HepG2 (cell line): ENCODE measurements around the gene LDLRAD4. TPM values are rescaled to one million over a fixed set of nuclear protein-coding genes. Genes with fewer than 3 reads are reported as not detected.

Experiments used
- ATAC-seq: fragments of 200-7000 bp; cut with Tn5 transposase; 3 replicates; pipeline ENCODE4 v1.9.1; 2020; ENCODE audit warnings: mild to moderate bottlenecking, moderate library complexity
- BruUV-seq: library from RNA; stranded (reverse); fragments of 400-500 nt; replicated peaks from 2 replicates; lab custom pipeline; 2021; lab: Mats Ljungman, UMichigan
- CTCF ChIA-PET: fragments of 300-600 bp; formaldehyde crosslinking; extraction: SDS; loops from one replicate; lab custom pipeline; 2021; ENCODE audit warnings: low total read pairs, inconsistent platforms, low intra/inter-chr PET ratio; lab: Yijun Ruan, JAX
- POLR2A ChIA-PET: fragments of 350-600 bp; sonication (Branson Sonifier 250); formaldehyde crosslinking; loops from one replicate; lab custom pipeline; 2020; ENCODE audit warnings: antibody characterized with exemption, inconsistent platforms; lab: Yijun Ruan, JAX
- DNase-seq: peaks from one replicate; pipeline ENCODE4 v3.0.0-alpha.2; 2015; ENCODE audit warnings: low spot score
- FAIRE-seq: peaks from 3 replicates; lab custom pipeline; 2011; peaks lifted over from hg19 to GRCh38; lab: Jason Lieb, UNC
- H2AFZ ChIP-seq: one replicate; pipeline ENCODE4 v1.6.1; 2011; ENCODE audit warnings: low read length, inconsistent platforms
- H3K27ac ChIP-seq: fragments of 300-600 bp; 3 replicates; pipeline ENCODE4 v1.8.0; 2011; ENCODE audit warnings: mixed run types, mild to moderate bottlenecking, mixed read lengths, low read length, inconsistent platforms; ENCODE audit not compliant: insufficient read depth; ENCODE audit errors: extremely low read length
- H3K27me3 ChIP-seq, 2 experiments: fragments of 200-600 bp in 1 of 2; 2 replicates in 1 of 2; 3 replicates in 1 of 2; pipeline versions ENCODE4 v1.6.0 to v1.8.0; 2011; ENCODE audit warnings: low read length in 2 of 2, mild to moderate bottlenecking in 2 of 2, moderate library complexity in 2 of 2, inconsistent platforms in 1 of 2; ENCODE audit not compliant: insufficient read depth in 2 of 2, control insufficient read depth in 1 of 2
- H3K36me3 ChIP-seq, 2 experiments: fragments of 200-600 bp in 1 of 2; replicated peaks in 1 of 2; 2 replicates in 1 of 2; 3 replicates in 1 of 2; pipeline versions ENCODE4 v1.5.1 to v1.8.0; 2011; ENCODE audit warnings: low read length in 2 of 2, inconsistent platforms in 1 of 2; ENCODE audit not compliant: insufficient read depth in 2 of 2, control insufficient read depth in 1 of 2
- H3K4me1 ChIP-seq: 2 replicates; pipeline ENCODE4 v1.5.1; 2012; ENCODE audit warnings: low read length, inconsistent platforms; ENCODE audit not compliant: insufficient read depth
- H3K4me2 ChIP-seq: 2 replicates; pipeline ENCODE4 v1.6.0; 2011; ENCODE audit warnings: low read depth, low read length, inconsistent platforms
- H3K4me3 ChIP-seq, 3 experiments: fragments of 200-600 bp in 1 of 3; sonication (generic), shearing (Covaris generic) in 1 of 3; replicated peaks in 1 of 3; 2 replicates each; pipeline ENCODE4 v1.5.1; 2011 to 2016; ENCODE audit warnings: low read length in 3 of 3, inconsistent platforms in 2 of 3, low read depth in 2 of 3, mild to moderate bottlenecking in 2 of 3, control low read depth in 1 of 3, mixed read lengths in 1 of 3; ENCODE audit not compliant: insufficient read depth in 1 of 3
- H3K79me2 ChIP-seq: one replicate; pipeline ENCODE4 v1.6.1; 2011; ENCODE audit warnings: low read length, inconsistent platforms; ENCODE audit not compliant: insufficient read depth
- H3K9ac ChIP-seq: 2 replicates; pipeline ENCODE4 v1.6.0; 2011; ENCODE audit warnings: mild to moderate bottlenecking, low read depth, low read length, inconsistent platforms; ENCODE audit not compliant: insufficient read depth
- H3K9me3 ChIP-seq: 2 replicates; pipeline ENCODE4 v1.5.1; 2012; ENCODE audit warnings: mild to moderate bottlenecking, low read length
- H4K20me1 ChIP-seq: 2 replicates; pipeline ENCODE4 v1.6.0; 2011; ENCODE audit warnings: inconsistent platforms, mild to moderate bottlenecking, low read length, moderate library complexity; ENCODE audit not compliant: insufficient read depth
- ATF7 ChIP-seq, 2 experiments: fragments of 450-650 bp in 1 of 2; sonication (generic) in 1 of 2; formaldehyde crosslinking in 1 of 2; IDR thresholded peaks; 2 replicates each; pipeline versions ENCODE4 v1.4.0 to v1.6.1; 2016 to 2020; ENCODE audit warnings: antibody characterized with exemption in 1 of 2, mild to moderate bottlenecking in 1 of 2, missing genetic modification reagents in 1 of 2
- CREB1 ChIP-seq, 2 experiments: fragments of 450-650 bp in 1 of 2; IDR thresholded peaks; 2 replicates each; pipeline ENCODE4 v1.6.1; 2016 to 2017; ENCODE audit warnings: control low read depth in 1 of 2, mild to moderate bottlenecking in 1 of 2, missing compliant biosample characterization in 1 of 2, missing genetic modification characterization in 1 of 2
- E2F5 ChIP-seq: sonication (generic); formaldehyde crosslinking; conservative IDR thresholded peaks from 2 replicates; pipeline ENCODE4 v1.4.0; 2020; ENCODE audit warnings: missing genetic modification reagents
- MEF2D ChIP-seq: sonication (generic); formaldehyde crosslinking; IDR thresholded peaks from 2 replicates; pipeline ENCODE4 v1.5.1; 2020; ENCODE audit warnings: mild to moderate bottlenecking, missing genetic modification reagents
- SMC3 ChIP-seq: IDR thresholded peaks from 2 replicates; pipeline ENCODE4 v1.6.1; 2011; ENCODE audit warnings: low read length, improper control_type of control experiment
- TOPORS ChIP-seq: sonication (generic); formaldehyde crosslinking; IDR thresholded peaks from 2 replicates; pipeline ENCODE4 v1.8.0; 2023; ENCODE audit warnings: mild to moderate bottlenecking, missing genetic modification reagents
- ZBTB21 ChIP-seq: sonication (generic); formaldehyde crosslinking; IDR thresholded peaks from 2 replicates; pipeline ENCODE4 v1.4.0; 2020; ENCODE audit warnings: missing genetic modification reagents
- ZBTB33 ChIP-seq: sonication (generic); formaldehyde crosslinking; IDR thresholded peaks from 2 replicates; pipeline ENCODE4 v1.4.0; 2020; ENCODE audit warnings: missing genetic modification reagents
- ZHX1 ChIP-seq: sonication (generic); formaldehyde crosslinking; IDR thresholded peaks from 2 replicates; pipeline ENCODE4 v1.8.1; 2022; ENCODE audit warnings: low read depth, mild to moderate bottlenecking, missing genetic modification reagents
- ZNF121 ChIP-seq: sonication (generic); formaldehyde crosslinking; IDR thresholded peaks from 2 replicates; pipeline ENCODE4 v1.5.0; 2020; ENCODE audit warnings: mild to moderate bottlenecking, missing genetic modification reagents
- ZNF496 ChIP-seq: sonication (generic); formaldehyde crosslinking; IDR thresholded peaks from 2 replicates; pipeline ENCODE4 v1.8.1; 2023; ENCODE audit warnings: mild to moderate bottlenecking, moderate library complexity, missing genetic modification reagents; ENCODE audit not compliant: insufficient replicate concordance
- ZSCAN29 ChIP-seq: sonication (generic); formaldehyde crosslinking; conservative IDR thresholded peaks from 2 replicates; pipeline ENCODE4 v1.4.0; 2020; ENCODE audit warnings: mild to moderate bottlenecking, missing genetic modification reagents
- WGBS: methylation state at CpG from one replicate; pipeline ENCODE4 v1.1.6; 2017; ENCODE audit warnings: low lambda C conversion rate; 5-methylcytosine and 5-hydroxymethylcytosine counted together
- in situ Hi-C: cut with HindIII; loops from 2 replicates; pipeline ENCODE4 v1.10.0; 2017; ENCODE audit warnings: low pct_unique_long_range_greater_than_20kb; ENCODE audit not compliant: extremely low pct_ligation_motif_present
- intact Hi-C: fragments of 100-400 bp; cut with micrococcal nuclease; formaldehyde crosslinking; loops from one replicate; pipeline ENCODE4 v1.10.0; 2022; ENCODE audit not compliant: unreplicated experiment
- polyA plus RNA-seq, 8 experiments: library from polyadenylated mRNA; depleted of rRNA in 3 of 8; stranded (reverse) in 7 of 8; unstranded in 1 of 8; fragments of >200 nt; fragmentation: Illumina TruSeq in 4 of 8; extraction: Trizol in 4 of 8; gene quantifications; 2 replicates each; pipeline versions ENCODE4 v1.2.1 to v1.2.3, GENCODE V29; 2011 to 2016; ENCODE audit warnings: low read depth in 4 of 8, missing spikeins in 1 of 8, mixed read lengths in 1 of 8; ENCODE audit not compliant: insufficient read depth in 1 of 8
- total RNA-seq, 5 experiments: library from RNA; depleted of rRNA; stranded (reverse); fragments of >200 nt; fragmentation: Illumina TruSeq; extraction: Trizol; gene quantifications; 2 replicates each; pipeline ENCODE4 v1.2.3, GENCODE V29; 2016; ENCODE audit warnings: low read depth in 1 of 5

Gene LDLRAD4
- total and polyA plus RNA-seq, 2 of the 13 experiments (the other 11 are each of a cell fraction or from before 2014, with no cell fraction given) = 13.6 to 20.9 TPM

- POLR2A ChIA-PET = no interaction called here
- H2AFZ ChIP-seq = no peak overlapping the region
These were observed 246.9 kb downstream of the LDLRAD4 start for GRCh38 chr18:13465476-13465875.

GRCh38 chr18:13470516-13471197 is 252.1 kb downstream of the LDLRAD4 start:
- Histone ChIP-seq H3K4me1 (peaks cover 48% of the 10 kb centered on the region), H3K79me2 (no peaks in the 10 kb centered on the region), H4K20me1 (no peaks in the 10 kb centered on the region), H3K27ac (peak overlapping the region; percentile 64), H3K9me3 (no peaks in the 10 kb centered on the region), H3K4me3 (peak overlapping the region in 1 of 3 experiments; percentile 65; a peak in 2 of 6 replicates), H3K27me3 (no peaks in the 10 kb centered on the region), H3K36me3 (no peaks in the 10 kb centered on the region; a peak in 1 of 5 replicates), H3K4me2 (peak overlapping the region; percentile 76), H2AFZ (no peak overlapping the region), H3K9ac (no peak overlapping the region)
- no peak for DNase-seq
- peak; percentile 4; the same call in 2 of the 3 replicates for ATAC-seq
- intact Hi-C loops = loop anchor here (5.0 kb wide), 2 partner anchors 72 to 133 kb away; no protein-coding TSS in a partner anchor
- POLR2A ChIA-PET = no interaction called here
- CTCF ChIA-PET = no interaction called here
- FAIRE-seq = no peak
- 72% methylated on average over 9 of the region's 10 CpGs for WGBS
- BruUV-seq = no TSS peak
- in situ Hi-C loops = no loop called here
- TF ChIP-seq ZHX1 (0 out of 2 replicates have a peak, but pooled peaks have one; percentile 36), ZBTB33 (CRISPR knock-in tag) (peak; percentile 61; the same call in 1 of the 2 replicates), E2F5 (CRISPR knock-in tag) (no peak), ZSCAN29 (CRISPR knock-in tag) (0 out of 2 replicates have a peak, but pooled peaks have one; percentile 35), ZNF496 (CRISPR knock-in tag) (no peak), MEF2D (CRISPR knock-in tag) (no peak), ZNF121 (CRISPR knock-in tag) (no peak), CREB1 (IDR thresholded peaks at IDR 0.05) (peak; percentile 85), CREB1 (CRISPR knock-in tag; IDR thresholded peaks at IDR 0.05) (no peak), SMC3 (no peak), ZBTB21 (peak; percentile 45; the same call in 1 of the 2 replicates)

More at GRCh38 chr18:13465476-13465875, 246.9 kb downstream of the LDLRAD4 start:
- H3K4me1 ChIP-seq = peaks cover 13% of the 10 kb centered on the region
- H3K27ac ChIP-seq = no peak overlapping the region
- no peak overlapping the region for H3K4me3 ChIP-seq
- no TSS peak for BruUV-seq
- H4K20me1 ChIP-seq = no peaks in the 10 kb centered on the region
- DNase-seq = no peak
- no peak for FAIRE-seq
- 91% methylated on average over 5 of the region's 5 CpGs for WGBS
- H3K4me2 ChIP-seq = no peak overlapping the region
- no peak for ATAC-seq
- intact Hi-C loops = no loop called here
- TF ChIP-seq TOPORS = no peak
- TF ChIP-seq ATF7 (IDR thresholded peaks at IDR 0.05) = 0 out of 2 replicates have a peak, but pooled peaks have one; percentile 0
- TF ChIP-seq ATF7 (CRISPR knock-in tag; IDR thresholded peaks at IDR 0.05) = no peak
- no peaks in the 10 kb centered on the region for H3K79me2 ChIP-seq
- no peak overlapping the region for H3K9ac ChIP-seq
- in situ Hi-C loops = no loop called here
- H3K36me3 ChIP-seq = no peaks in the 10 kb centered on the region; a peak in 1 of 5 replicates
- H3K27me3 ChIP-seq = no peaks in the 10 kb centered on the region
- CTCF ChIA-PET = no interaction called here
- H3K9me3 ChIP-seq = no peaks in the 10 kb centered on the region
